Rectal smooth muscle tissue (tissue), 1 donor: ENCODE results near the gene TMEM9B.
"Not testable (repeated sequence)": the region's sequence is repeated elsewhere in the genome, so short reads cannot be mapped to it uniquely, and the experiment has no call there.

ENCODE experiments used
- H3K27ac ChIP-seq: one replicate; pipeline ENCODE4 v1.7.0; 2013; ENCODE audit warnings: low read depth, low read length, inconsistent platforms
- H3K27me3 ChIP-seq: one replicate; pipeline ENCODE4 v1.7.0; 2013; ENCODE audit warnings: low read length; ENCODE audit not compliant: control insufficient read depth, insufficient read depth
- H3K36me3 ChIP-seq: one replicate; pipeline ENCODE4 v1.7.0; 2013; ENCODE audit warnings: low read length; ENCODE audit not compliant: control insufficient read depth, insufficient read depth
- H3K4me1 ChIP-seq: one replicate; pipeline ENCODE4 v1.7.0; 2013; ENCODE audit warnings: low read length; ENCODE audit not compliant: control insufficient read depth, insufficient read depth
- H3K4me3 ChIP-seq: one replicate; pipeline ENCODE4 v1.7.0; 2013; ENCODE audit warnings: low read length
- H3K9ac ChIP-seq: one replicate; pipeline ENCODE4 v1.7.0; 2013; ENCODE audit warnings: low read length

TMEM9B gene

DNA sequence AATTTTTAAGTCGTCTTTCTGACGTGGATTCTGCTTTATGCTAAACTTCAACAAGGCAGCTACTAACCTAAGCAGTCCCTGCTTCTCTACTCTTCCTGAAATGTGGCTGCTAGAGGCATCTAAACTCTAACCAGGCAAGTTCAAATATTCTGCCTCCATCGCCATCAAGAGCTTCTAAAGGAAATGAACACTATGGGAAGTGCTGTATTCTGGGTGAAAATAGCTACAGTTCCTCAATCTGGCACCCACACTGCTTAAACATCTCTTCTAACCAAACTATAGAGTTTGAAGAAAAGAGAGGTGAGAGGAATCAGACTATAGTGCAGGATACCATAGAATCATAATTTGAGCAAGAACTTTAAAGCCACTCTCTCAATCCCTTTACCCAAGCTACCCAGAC lies 33.2 kb upstream of the TMEM9B start:
- Histone ChIP-seq H3K4me3 (no peak overlapping the region), H3K4me1 (no peaks in the 10 kb centered on the region), H3K27ac (no peak overlapping the region), H3K36me3 (no peaks in the 10 kb centered on the region), H3K27me3 (peaks cover 5% of the 10 kb centered on the region), H3K9ac (no peak overlapping the region)

DNA sequence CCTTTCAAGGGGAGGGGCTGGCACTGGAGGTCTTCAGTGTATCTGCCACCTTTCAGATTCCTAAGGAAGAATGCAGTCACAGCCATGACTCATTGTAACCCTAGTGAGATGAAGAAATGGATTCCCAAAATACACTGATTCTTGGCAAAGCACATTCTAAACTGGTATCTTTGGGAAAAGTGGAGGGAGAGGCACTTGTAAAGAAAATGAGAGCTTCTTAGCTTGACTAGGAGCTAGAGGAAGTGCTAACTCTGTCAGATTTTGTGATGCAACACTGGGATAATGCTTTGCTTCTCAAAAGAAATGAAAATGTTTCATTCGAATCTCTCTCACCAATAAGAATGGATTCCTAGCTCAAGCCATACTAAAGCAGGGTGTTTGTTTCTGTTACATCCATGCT lies 25.2 kb upstream of the TMEM9B start:
- no peaks in the 10 kb centered on the region for H3K36me3 ChIP-seq
- H3K27me3 ChIP-seq = no peaks in the 10 kb centered on the region
- no peak overlapping the region for H3K27ac ChIP-seq
- H3K4me3 ChIP-seq = no peak overlapping the region
- no peaks in the 10 kb centered on the region for H3K4me1 ChIP-seq
- H3K9ac ChIP-seq = no peak overlapping the region

DNA sequence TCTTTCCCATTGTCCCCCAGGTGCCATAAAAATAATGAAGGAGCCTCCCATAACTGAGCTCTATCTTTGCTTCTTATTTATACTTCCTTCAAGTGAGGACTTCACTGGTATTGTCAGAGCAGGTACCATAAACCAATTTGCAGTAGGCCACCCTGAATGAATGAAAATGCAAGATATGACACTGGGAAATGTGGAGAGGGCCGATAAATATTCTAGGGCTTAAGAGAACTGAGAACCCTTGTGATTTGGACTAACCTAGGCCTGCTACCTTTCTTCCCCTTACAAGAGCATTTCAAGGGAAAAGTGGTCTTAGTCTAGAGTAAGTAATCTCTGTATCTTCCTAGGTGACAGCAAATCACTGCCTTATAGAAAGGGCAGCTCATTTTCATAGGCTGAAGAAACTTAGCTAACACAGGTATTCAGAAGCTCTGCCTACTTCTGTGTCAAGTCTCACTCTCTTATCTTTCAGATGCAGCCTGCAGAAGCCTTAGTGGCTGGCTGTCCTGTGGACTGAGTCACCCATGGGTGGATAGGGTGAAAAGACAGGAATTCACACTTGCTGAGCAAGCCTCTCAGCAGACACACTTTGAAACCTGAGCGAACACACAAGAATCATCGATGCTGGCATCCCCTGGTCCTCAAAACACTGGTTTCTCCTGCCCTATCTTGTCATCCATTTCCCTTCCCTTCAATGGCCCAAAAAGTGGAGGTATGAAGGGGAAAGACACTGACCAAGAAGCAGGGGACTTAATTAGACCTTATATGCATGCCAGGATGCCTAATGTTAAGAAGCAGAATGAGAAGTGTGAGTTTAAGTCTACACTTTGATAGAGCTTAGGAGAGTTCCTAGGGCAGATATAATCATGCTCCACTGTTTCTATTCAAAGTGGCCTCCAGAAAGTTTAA lies 24.3 kb upstream of the TMEM9B start:
- Histone ChIP-seq H3K36me3 (no peaks in the 10 kb centered on the region), H3K4me3 (no peak overlapping the region), H3K27ac (no peak overlapping the region), H3K9ac (no peak overlapping the region), H3K4me1 (no peaks in the 10 kb centered on the region), H3K27me3 (no peaks in the 10 kb centered on the region)

- Histone ChIP-seq H3K27ac (no peak overlapping the region), H3K9ac (no peak overlapping the region), H3K4me1 (no peaks in the 10 kb centered on the region), H3K27me3 (no peaks in the 10 kb centered on the region), H3K36me3 (no peaks in the 10 kb centered on the region), H3K4me3 (no peak overlapping the region)
Measured at GRCh38 chr11:8987446-8987845, 23.2 kb upstream of the TMEM9B start.

DNA sequence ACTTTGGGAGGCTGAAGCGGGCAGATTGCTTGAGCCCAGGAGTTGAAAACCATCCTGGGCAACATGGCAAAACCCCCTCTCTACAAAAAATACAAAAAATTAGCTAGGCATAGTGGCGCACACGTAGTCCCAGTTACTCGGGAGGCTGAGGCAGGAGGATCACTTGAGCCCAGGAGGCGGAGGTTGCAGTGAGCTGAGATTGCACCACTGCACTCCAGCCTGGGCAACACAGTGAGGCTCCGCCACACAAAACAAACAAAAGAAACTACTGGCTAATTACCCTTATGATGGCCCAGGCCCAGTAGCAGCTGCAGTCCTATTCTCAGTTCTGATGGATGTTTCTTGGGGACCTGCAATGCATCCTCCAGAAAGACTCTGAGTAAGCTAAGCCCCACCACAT lies 22.5 kb upstream of the TMEM9B start:
- H3K4me1 ChIP-seq, H3K27ac ChIP-seq, H3K9ac ChIP-seq: not testable (repeated sequence)

DNA sequence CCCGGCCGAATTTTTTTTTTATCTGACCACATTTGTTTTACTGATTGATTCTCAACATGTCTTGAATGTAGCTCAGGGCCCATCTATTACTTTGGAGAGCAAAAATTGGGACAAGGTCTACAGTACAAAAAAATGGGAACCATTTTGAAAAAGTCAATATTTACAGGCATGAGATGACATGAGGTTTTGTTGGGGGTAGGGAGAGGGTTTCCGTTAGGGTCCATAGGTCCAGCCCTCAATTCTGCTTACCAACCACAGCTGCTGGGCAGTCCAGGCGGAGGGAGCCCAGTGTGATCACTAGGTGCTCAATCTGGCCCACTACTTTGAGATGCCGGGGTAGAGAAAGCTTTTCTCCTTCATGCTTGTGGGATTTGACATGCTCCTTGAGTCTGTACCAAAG lies 21.2 kb upstream of the TMEM9B start:
- Histone ChIP-seq H3K36me3 (no peaks in the 10 kb centered on the region), H3K4me3 (no peak overlapping the region), H3K4me1 (no peaks in the 10 kb centered on the region), H3K9ac (no peak overlapping the region), H3K27ac (no peak overlapping the region), H3K27me3 (no peaks in the 10 kb centered on the region)

More for the DNA sequence above, 22.5 kb upstream of the TMEM9B start:
- not testable (repeated sequence) for H3K27me3 ChIP-seq, H3K4me3 ChIP-seq, H3K36me3 ChIP-seq

DNA sequence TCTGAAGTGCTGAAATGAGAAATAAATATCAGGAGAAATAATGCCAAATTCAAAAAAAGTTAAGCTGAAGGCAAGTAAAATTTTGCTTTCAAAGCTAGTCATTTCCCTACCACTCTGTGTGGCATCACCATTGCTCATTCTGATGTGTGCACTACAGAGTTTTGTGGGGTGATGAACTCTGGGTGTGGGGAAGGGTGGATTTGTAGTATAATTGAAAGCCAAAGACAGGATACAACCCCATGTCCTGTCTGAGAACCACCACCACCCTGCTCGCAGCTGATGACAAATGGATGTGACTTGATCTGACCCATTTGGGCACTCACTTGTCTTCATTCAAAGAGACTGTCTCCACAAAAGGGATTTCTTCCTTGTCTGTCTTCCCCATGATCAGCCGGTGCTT lies 19.3 kb upstream of the TMEM9B start:
- Histone ChIP-seq H3K4me3 (no peak overlapping the region), H3K36me3 (no peaks in the 10 kb centered on the region), H3K27me3 (no peaks in the 10 kb centered on the region), H3K9ac (no peak overlapping the region), H3K4me1 (no peaks in the 10 kb centered on the region), H3K27ac (no peak overlapping the region)

- no peak overlapping the region for H3K4me3 ChIP-seq
- H3K27me3 ChIP-seq = no peaks in the 10 kb centered on the region
- no peaks in the 10 kb centered on the region for H3K4me1 ChIP-seq
- H3K27ac ChIP-seq = no peak overlapping the region
- H3K36me3 ChIP-seq = no peaks in the 10 kb centered on the region
- no peak overlapping the region for H3K9ac ChIP-seq
Measured at GRCh38 chr11:8980485-8980884, 16.2 kb upstream of the TMEM9B start.

GRCh38 chr11:8979365-8979764 lies 15.1 kb upstream of the TMEM9B start:
- not testable (repeated sequence) for H3K27me3 ChIP-seq, H3K4me1 ChIP-seq, H3K4me3 ChIP-seq, H3K9ac ChIP-seq, H3K27ac ChIP-seq, H3K36me3 ChIP-seq

GRCh38 chr11:8973121-8973520 lies 8.9 kb upstream of the TMEM9B start:
- no peak overlapping the region for H3K9ac ChIP-seq
- H3K27me3 ChIP-seq = no peaks in the 10 kb centered on the region
- H3K27ac ChIP-seq = no peak overlapping the region
- no peak overlapping the region for H3K4me3 ChIP-seq
- H3K36me3 ChIP-seq = no peaks in the 10 kb centered on the region
- H3K4me1 ChIP-seq = no peaks in the 10 kb centered on the region

DNA sequence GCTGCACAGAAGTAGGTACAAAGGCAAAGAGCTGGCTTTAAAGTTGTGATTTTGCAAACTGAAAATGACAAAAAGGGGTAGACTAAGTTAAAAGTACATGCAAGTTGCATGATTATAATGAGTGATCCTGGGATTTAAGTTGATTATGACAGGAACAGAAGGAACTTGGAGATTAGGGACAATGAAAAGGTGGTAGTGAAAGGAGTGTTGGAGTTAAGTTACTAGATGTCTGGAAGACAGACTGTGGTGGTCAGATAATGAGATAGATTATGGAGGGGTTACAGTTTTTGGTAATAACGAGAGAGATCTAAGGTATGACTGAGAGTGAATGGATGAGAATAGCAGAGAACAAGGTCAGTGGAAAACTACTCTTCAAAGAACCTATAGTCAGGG lies 7.7 kb upstream of the TMEM9B start:
- no peaks in the 10 kb centered on the region for H3K36me3 ChIP-seq
- H3K9ac ChIP-seq = no peak overlapping the region
- H3K27ac ChIP-seq = no peak overlapping the region
- no peaks in the 10 kb centered on the region for H3K27me3 ChIP-seq
- H3K4me1 ChIP-seq = no peaks in the 10 kb centered on the region
- H3K4me3 ChIP-seq = no peak overlapping the region

DNA sequence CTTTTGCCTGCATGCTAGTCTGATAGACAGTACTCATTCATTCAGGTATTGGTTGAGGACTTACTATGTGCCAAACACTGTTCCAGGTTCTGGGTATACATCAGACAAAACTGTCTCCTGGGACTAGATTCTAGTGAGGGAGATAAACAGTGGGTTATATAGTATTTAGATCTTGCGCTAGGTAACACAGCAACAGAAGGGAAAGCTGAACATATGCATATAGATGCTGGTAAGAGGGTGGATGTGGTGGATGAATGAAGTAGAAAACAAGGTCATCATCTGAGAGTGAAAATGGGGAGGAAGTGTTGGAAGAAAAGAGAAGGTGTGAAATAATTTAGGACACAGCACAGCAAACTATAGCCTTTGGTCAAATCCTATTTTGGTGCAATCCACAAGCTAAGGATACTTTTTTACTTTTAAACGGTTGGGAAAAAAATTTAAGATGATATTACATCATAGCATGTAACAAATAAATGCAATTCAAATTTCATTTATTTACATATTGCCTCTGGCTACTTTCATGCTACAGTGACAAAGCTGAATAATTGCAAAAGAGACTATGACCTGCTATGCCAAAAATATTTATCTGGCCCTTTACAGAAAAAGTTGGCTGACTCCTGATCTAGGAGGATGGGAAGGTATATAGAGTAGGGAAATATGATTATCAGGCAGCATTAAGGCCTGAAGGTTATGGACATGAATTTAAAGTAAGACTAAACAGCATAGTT lies 7.1 kb upstream of the TMEM9B start:
- no peak overlapping the region for H3K27ac ChIP-seq
- H3K27me3 ChIP-seq = no peaks in the 10 kb centered on the region
- no peak overlapping the region for H3K4me3 ChIP-seq
- no peak overlapping the region for H3K9ac ChIP-seq
- H3K36me3 ChIP-seq = no peaks in the 10 kb centered on the region
- H3K4me1 ChIP-seq = no peaks in the 10 kb centered on the region

DNA sequence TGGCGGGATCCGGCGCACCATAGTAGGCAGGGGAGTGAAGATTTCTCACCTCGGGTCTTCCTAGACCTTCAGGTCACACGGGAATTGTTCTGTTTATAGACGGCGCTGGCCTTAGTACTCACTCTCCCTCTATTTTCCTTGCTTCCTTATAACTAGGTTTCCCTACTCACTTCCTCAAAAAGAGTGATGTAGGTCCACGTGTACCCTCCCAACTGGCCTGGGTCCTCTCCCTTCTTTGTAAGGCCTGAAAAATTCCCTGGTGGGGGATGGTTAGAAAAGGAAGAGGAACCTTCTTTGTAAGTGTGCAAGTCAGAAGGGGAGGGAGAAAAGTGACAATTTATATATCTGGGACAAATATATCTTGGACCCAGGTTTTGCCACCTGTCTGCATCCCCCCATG lies 2.9 kb upstream of the TMEM9B start:
- H3K27me3 ChIP-seq = no peaks in the 10 kb centered on the region
- no peak overlapping the region for H3K27ac ChIP-seq

More for the DNA sequence above, 2.9 kb upstream of the TMEM9B start:
- H3K9ac ChIP-seq = no peak overlapping the region
- H3K36me3 ChIP-seq = no peaks in the 10 kb centered on the region
- H3K4me3 ChIP-seq = no peak overlapping the region
- peaks cover 13% of the 10 kb centered on the region for H3K4me1 ChIP-seq
